K562 (cell line): ENCODE data around the gene UBE2L6.

Source experiments
- EP300 ChIP-seq: IDR thresholded peaks from 2 replicates; pipeline ENCODE4 v1.6.1; 2012; ENCODE audit warnings: low read length, improper control_type of control experiment
- EZH2 ChIP-seq: IDR thresholded peaks from 2 replicates; pipeline ENCODE4 v1.6.1; 2012; ENCODE audit warnings: low read depth, mild to moderate bottlenecking, inconsistent platforms, low read length, borderline replicate concordance
- PHTF2 ChIP-seq: fragments of 250-450 bp; sonication (Bioruptor Pico); IDR thresholded peaks from 2 replicates; pipeline ENCODE4 v1.5.0; 2021; ENCODE audit warnings: mild to moderate bottlenecking
- TF ChIP-seq, protein P1 (sequence below): sonication (generic); formaldehyde crosslinking; IDR thresholded peaks from 2 replicates; pipeline ENCODE4 v1.9.0; 2022; ENCODE audit warnings: mild to moderate bottlenecking, missing genetic modification reagents
- TF ChIP-seq, protein P2 (sequence below): fragments of 450-650 bp; IDR thresholded peaks from 2 replicates; pipeline ENCODE4 v1.6.1; 2016; ENCODE audit warnings: borderline replicate concordance

DNA sequence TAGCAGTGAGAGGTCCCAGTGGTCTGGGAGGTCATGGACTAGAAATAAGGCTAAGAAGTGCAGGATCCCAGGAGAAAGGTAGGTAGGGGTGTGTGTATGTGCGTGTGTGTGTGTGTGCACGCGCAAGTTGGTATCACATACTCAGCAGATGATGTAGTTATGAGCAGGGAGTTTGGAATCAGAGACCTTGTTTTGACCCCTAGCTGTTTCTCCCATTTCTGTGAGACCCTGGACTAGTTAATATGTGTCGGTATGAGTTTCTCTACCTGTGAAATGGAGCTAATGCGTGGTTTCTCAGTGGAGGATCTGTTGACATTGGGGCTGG lies 31.3 kb upstream of the UBE2L6 start:
- TF ChIP-seq, protein P1, sequence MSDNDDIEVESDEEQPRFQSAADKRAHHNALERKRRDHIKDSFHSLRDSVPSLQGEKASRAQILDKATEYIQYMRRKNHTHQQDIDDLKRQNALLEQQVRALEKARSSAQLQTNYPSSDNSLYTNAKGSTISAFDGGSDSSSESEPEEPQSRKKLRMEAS (CRISPR knock-in tag), result no peak
- no peak for TF ChIP-seq PHTF2 (CRISPR knock-in tag)
- no peak for TF ChIP-seq EZH2
- TF ChIP-seq EP300, result no peak
- TF ChIP-seq, protein P2, sequence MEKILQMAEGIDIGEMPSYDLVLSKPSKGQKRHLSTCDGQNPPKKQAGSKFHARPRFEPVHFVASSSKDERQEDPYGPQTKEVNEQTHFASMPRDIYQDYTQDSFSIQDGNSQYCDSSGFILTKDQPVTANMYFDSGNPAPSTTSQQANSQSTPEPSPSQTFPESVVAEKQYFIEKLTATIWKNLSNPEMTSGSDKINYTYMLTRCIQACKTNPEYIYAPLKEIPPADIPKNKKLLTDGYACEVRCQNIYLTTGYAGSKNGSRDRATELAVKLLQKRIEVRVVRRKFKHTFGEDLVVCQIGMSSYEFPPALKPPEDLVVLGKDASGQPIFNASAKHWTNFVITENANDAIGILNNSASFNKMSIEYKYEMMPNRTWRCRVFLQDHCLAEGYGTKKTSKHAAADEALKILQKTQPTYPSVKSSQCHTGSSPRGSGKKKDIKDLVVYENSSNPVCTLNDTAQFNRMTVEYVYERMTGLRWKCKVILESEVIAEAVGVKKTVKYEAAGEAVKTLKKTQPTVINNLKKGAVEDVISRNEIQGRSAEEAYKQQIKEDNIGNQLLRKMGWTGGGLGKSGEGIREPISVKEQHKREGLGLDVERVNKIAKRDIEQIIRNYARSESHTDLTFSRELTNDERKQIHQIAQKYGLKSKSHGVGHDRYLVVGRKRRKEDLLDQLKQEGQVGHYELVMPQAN, result no peak
